ENCODE results near the gene ZBTB39. TPM values are rescaled to one million over a fixed set of nuclear protein-coding genes. Genes with fewer than 3 reads are reported as not detected.

ZBTB39 gene
- total and polyA plus RNA-seq, 2 donors (not counting 1 experiment from before 2014, with no cell fraction given), result 5.4 to 13.9 TPM

DNA sequence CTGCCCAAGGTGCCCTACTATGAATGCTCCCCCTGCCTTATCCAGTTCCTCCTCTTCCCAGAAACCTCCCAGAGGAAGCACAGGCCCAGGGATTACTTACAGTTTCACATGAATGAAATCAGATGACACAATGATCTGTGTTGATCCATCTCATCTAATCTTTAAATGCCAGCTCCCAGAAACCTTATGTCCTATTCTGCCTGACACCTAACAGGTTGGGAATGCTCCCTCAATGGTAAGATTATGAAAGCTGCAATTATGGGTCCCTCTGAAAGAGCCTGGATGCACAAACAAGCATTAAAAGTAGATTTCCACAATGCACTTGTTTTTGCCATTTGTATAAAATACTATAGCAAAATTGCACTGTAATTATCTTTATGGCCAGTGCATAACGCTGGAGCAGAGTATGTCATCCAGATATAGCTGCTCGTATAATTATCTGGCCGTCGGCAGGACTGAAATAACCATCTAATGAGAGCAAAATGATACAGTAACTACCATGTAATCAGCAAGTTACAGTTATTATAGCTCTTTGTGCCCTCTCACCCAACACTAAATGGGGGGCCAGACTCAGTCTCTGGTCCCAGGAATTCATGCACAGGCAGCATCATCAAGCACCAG lies 4.4 kb upstream of the ZBTB39 start:
- Histone ChIP-seq H3K79me2 (ENCODE audit: control insufficient read depth, insufficient read depth, low read length) (peaks cover 7% of the 10 kb centered on the region), H3K9ac (ENCODE audit: low read length) (no peak overlapping the region), H2AFZ (ENCODE audit: insufficient read depth, low read depth, low read length, poor library complexity, severe bottlenecking) (no peak overlapping the region), H3K27me3 (replicated peaks in 1 of 4; ENCODE audit: control extremely low read depth in 1 of 4, control insufficient read depth in 3 of 4, insufficient read depth in 4 of 4, low read length in 3 of 4) (peaks cover 0 to 3% (median 1%) of the 10 kb centered on the region in 4 experiments), H3K9me3 (ENCODE audit: control extremely low read depth in 1 of 3, control insufficient read depth in 2 of 3, insufficient read depth in 1 of 3, low read length in 2 of 3) (no peaks in the 10 kb centered on the region), H3K4me1 (ENCODE audit: control insufficient read depth in 2 of 2, insufficient read depth in 2 of 2, low read length in 2 of 2) (peaks cover 10 to 26% of the 10 kb centered on the region in 2 donors), H3K4me3 (ENCODE audit: control extremely low read depth in 1 of 5, extremely low read depth in 1 of 5, insufficient read depth in 1 of 5, low read depth in 2 of 5, low read length in 4 of 5) (no peak overlapping the region), H3K27ac (ENCODE audit: low read length in 2 of 2) (no peak overlapping the region), H3K4me2 (replicated peaks; ENCODE audit: low read depth, low read length, poor library complexity, severe bottlenecking) (no peak overlapping the region), H4K20me1 (ENCODE audit: control insufficient read depth, insufficient read depth, low read length, poor library complexity, severe bottlenecking) (no peaks in the 10 kb centered on the region), H3K36me3 (replicated peaks in 1 of 2; ENCODE audit: control extremely low read depth in 1 of 2, control insufficient read depth in 1 of 2, extremely low read depth in 1 of 2, insufficient read depth in 2 of 2, low read length in 1 of 2) (no peaks in the 10 kb centered on the region)
- ChIA-PET CTCF (interaction anchor here (0.6 to 3.1 kb wide), 7 partner anchors 10 to 660 kb away, joined by 3 to 12 read pairs (median 4); partner anchors contain the start of gene STAT6), POLR2A (interaction anchor here (0.5 to 0.9 kb wide), 2 partner anchors 102 to 259 kb away, joined by 5 to 8 read pairs; no protein-coding TSS in a partner anchor)
- H3K27ac Mint-ChIP-seq, result no peak overlapping the region
- no peak overlapping the region for H3K4me3 Mint-ChIP-seq
- no peaks in the 10 kb centered on the region for H3K9me3 Mint-ChIP-seq (ENCODE audit: insufficient read depth)
- peaks cover 25% of the 10 kb centered on the region for H3K4me1 Mint-ChIP-seq
- DNase-seq, result no peak
- TF ChIP-seq EZH2 (IDR thresholded peaks at IDR 0.05; ENCODE audit: borderline replicate concordance, insufficient read depth, low read depth, low read length, poor library complexity, severe bottlenecking), result no peak
- TF ChIP-seq, protein P1, sequence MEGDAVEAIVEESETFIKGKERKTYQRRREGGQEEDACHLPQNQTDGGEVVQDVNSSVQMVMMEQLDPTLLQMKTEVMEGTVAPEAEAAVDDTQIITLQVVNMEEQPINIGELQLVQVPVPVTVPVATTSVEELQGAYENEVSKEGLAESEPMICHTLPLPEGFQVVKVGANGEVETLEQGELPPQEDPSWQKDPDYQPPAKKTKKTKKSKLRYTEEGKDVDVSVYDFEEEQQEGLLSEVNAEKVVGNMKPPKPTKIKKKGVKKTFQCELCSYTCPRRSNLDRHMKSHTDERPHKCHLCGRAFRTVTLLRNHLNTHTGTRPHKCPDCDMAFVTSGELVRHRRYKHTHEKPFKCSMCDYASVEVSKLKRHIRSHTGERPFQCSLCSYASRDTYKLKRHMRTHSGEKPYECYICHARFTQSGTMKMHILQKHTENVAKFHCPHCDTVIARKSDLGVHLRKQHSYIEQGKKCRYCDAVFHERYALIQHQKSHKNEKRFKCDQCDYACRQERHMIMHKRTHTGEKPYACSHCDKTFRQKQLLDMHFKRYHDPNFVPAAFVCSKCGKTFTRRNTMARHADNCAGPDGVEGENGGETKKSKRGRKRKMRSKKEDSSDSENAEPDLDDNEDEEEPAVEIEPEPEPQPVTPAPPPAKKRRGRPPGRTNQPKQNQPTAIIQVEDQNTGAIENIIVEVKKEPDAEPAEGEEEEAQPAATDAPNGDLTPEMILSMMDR (IDR thresholded peaks at IDR 0.05), result no peak
- WGBS (ENCODE audit: insufficient coverage), result 87% methylated on average over 4 of the region's 4 CpGs
- ATAC-seq (ENCODE audit: low read depth), result no peak
- intact Hi-C loops (cut with micrococcal nuclease), result no loop called here
- peaks cover 16% of the 10 kb centered on the region for H3K27me3 Mint-ChIP-seq

Data from B cell (primary cell).